Chondrocyte (in vitro differentiated cells): Measurements from ENCODE around the gene CPNE6. TPM values are rescaled to one million over a fixed set of nuclear protein-coding genes. Genes with fewer than 3 reads are reported as not detected.

Experiments
- DNase-seq: peaks from one replicate; pipeline ENCODE4 v3.0.0; 2021; ENCODE audit warnings: mixed read lengths, low spot score
- H3K27ac Mint-ChIP-seq: one replicate; pipeline ENCODE4 v1.8.0; 2021; ENCODE audit warnings: mild to moderate bottlenecking, moderate library complexity, mixed read lengths; ENCODE audit not compliant: unreplicated experiment
- H3K27me3 Mint-ChIP-seq: 2 replicates; pipeline ENCODE4 v1.8.0; 2021; ENCODE audit warnings: low read depth, mixed read lengths
- H3K36me3 Mint-ChIP-seq: 2 replicates; pipeline ENCODE4 v1.8.0; 2021; ENCODE audit warnings: low read depth, mixed read lengths
- H3K4me1 Mint-ChIP-seq: 2 replicates; pipeline ENCODE4 v1.8.0; 2021; ENCODE audit warnings: low read depth, mild to moderate bottlenecking, mixed read lengths
- H3K4me3 Mint-ChIP-seq: one replicate; pipeline ENCODE4 v1.8.0; 2021; ENCODE audit warnings: mild to moderate bottlenecking, moderate library complexity, mixed read lengths; ENCODE audit not compliant: unreplicated experiment
- H3K9me3 Mint-ChIP-seq: 2 replicates; pipeline ENCODE4 v1.8.0; 2021; ENCODE audit warnings: low read depth, mixed read lengths
- CTCF ChIP-seq: fragments of 200-600 bp; sonication (generic); IDR thresholded peaks from 2 replicates; pipeline ENCODE4 v1.5.0; 2021; ENCODE audit warnings: antibody characterized with exemption, mild to moderate bottlenecking, moderate library complexity
- total RNA-seq: library from RNA; stranded (reverse); gene quantifications from 3 replicates; pipeline ENCODE4 v1.2.1, GENCODE V29; 2021

The CPNE6 gene
- total RNA-seq, 1 donor from 2014 or later, result not detected

GRCh38 chr14:24070285-24071143 lies 848 bp upstream of the CPNE6 start:
- TF ChIP-seq CTCF, result no peak
- no peaks in the 10 kb centered on the region for H3K9me3 Mint-ChIP-seq

GRCh38 chr14:24071836-24072430 lies 571 bp downstream of the CPNE6 start:
- TF ChIP-seq CTCF, result no peak
- no peak overlapping the region for H3K4me3 Mint-ChIP-seq
- no peak overlapping the region for H3K27ac Mint-ChIP-seq
- peaks cover 25% of the 10 kb centered on the region for H3K27me3 Mint-ChIP-seq
- peak; percentile 40 for DNase-seq
- H3K4me1 Mint-ChIP-seq, result no peaks in the 10 kb centered on the region
- no peaks in the 10 kb centered on the region for H3K36me3 Mint-ChIP-seq
- no peaks in the 10 kb centered on the region for H3K9me3 Mint-ChIP-seq

More at GRCh38 chr14:24070285-24071143, 848 bp upstream of the CPNE6 start:
- H3K36me3 Mint-ChIP-seq, result no peaks in the 10 kb centered on the region
- no peaks in the 10 kb centered on the region for H3K4me1 Mint-ChIP-seq
- no peak for DNase-seq
- H3K4me3 Mint-ChIP-seq, result no peak overlapping the region
- peaks cover 30% of the 10 kb centered on the region for H3K27me3 Mint-ChIP-seq
- no peak overlapping the region for H3K27ac Mint-ChIP-seq

GRCh38 chr14:24072436-24072835 lies 1.1 kb downstream of the CPNE6 start:
- DNase-seq, result peak; percentile 76
- Mint-ChIP-seq H3K36me3 (no peaks in the 10 kb centered on the region), H3K9me3 (no peaks in the 10 kb centered on the region), H3K27me3 (peaks cover 24% of the 10 kb centered on the region), H3K4me1 (no peaks in the 10 kb centered on the region), H3K27ac (no peak overlapping the region), H3K4me3 (no peak overlapping the region)
- no peak for TF ChIP-seq CTCF

- H3K4me1 Mint-ChIP-seq, result no peaks in the 10 kb centered on the region
- no peak overlapping the region for H3K4me3 Mint-ChIP-seq
- DNase-seq, result no peak
- H3K27ac Mint-ChIP-seq, result no peak overlapping the region
- peaks cover 23% of the 10 kb centered on the region for H3K27me3 Mint-ChIP-seq
- no peaks in the 10 kb centered on the region for H3K36me3 Mint-ChIP-seq
- no peak for TF ChIP-seq CTCF
- H3K9me3 Mint-ChIP-seq, result no peaks in the 10 kb centered on the region
Measured at GRCh38 chr14:24072881-24073877, 1.8 kb downstream of the CPNE6 start.
